PFSK-1 (cell line): ENCODE results near the gene IL18R1.

Source experiments
- FOXP2 ChIP-seq: optimal IDR thresholded peaks from 2 replicates; pipeline ENCODE3; 2011; ENCODE audit warnings: borderline replicate concordance, control low read depth, inconsistent platforms; ENCODE audit not compliant: insufficient read depth; ENCODE audit errors: extremely low read length, extremely low read depth
- POLR2AphosphoS5 ChIP-seq: IDR thresholded peaks from 2 replicates; pipeline ENCODE4 v1.6.1; 2012; ENCODE audit warnings: low read depth, mild to moderate bottlenecking, control low read depth, low read length, moderate library complexity
- SIN3A ChIP-seq: IDR thresholded peaks from 2 replicates; pipeline ENCODE4 v1.6.1; 2012; ENCODE audit warnings: mild to moderate bottlenecking, low read length, moderate library complexity, borderline replicate concordance; ENCODE audit not compliant: insufficient read depth
- TAF1 ChIP-seq: IDR thresholded peaks from 2 replicates; pipeline ENCODE4 v1.6.1; 2012; ENCODE audit warnings: low read length, control low read depth, borderline replicate concordance; ENCODE audit not compliant: insufficient read depth
- TF ChIP-seq, protein P1 (sequence below), 2 experiments: IDR thresholded peaks; 2 replicates each; pipeline versions ENCODE4 v1.6.1 to v1.8.0; 2011 to 2012; ENCODE audit warnings: low read depth in 2 of 2, low read length in 2 of 2, control low read depth in 1 of 2, inconsistent platforms in 1 of 2, mild to moderate bottlenecking in 1 of 2, moderate library complexity in 1 of 2; ENCODE audit not compliant: insufficient read depth in 1 of 2

DNA sequence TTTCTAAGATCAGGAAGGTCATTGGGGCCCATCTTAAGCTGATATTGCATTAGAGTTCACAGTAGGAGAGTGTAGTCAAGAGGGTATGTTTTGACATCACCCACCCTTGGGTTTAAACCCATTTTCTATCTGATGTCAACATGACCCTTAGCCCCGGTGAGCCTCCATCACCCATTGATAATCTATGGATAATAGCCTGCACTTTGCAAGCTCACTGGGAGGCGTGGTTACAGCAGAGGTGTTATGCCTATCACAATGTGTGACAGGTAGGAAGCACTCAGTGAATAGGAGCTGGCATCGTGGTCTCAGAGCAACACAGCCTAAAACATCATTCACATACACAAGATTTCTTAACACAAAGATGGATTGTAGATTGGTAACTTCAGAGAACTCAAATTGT is 88.6 kb downstream of the IL18R1 start:
- TF ChIP-seq POLR2AphosphoS5 (no peak), TAF1 (no peak), SIN3A (no peak), FOXP2 (no peak)
- TF ChIP-seq, protein P1, sequence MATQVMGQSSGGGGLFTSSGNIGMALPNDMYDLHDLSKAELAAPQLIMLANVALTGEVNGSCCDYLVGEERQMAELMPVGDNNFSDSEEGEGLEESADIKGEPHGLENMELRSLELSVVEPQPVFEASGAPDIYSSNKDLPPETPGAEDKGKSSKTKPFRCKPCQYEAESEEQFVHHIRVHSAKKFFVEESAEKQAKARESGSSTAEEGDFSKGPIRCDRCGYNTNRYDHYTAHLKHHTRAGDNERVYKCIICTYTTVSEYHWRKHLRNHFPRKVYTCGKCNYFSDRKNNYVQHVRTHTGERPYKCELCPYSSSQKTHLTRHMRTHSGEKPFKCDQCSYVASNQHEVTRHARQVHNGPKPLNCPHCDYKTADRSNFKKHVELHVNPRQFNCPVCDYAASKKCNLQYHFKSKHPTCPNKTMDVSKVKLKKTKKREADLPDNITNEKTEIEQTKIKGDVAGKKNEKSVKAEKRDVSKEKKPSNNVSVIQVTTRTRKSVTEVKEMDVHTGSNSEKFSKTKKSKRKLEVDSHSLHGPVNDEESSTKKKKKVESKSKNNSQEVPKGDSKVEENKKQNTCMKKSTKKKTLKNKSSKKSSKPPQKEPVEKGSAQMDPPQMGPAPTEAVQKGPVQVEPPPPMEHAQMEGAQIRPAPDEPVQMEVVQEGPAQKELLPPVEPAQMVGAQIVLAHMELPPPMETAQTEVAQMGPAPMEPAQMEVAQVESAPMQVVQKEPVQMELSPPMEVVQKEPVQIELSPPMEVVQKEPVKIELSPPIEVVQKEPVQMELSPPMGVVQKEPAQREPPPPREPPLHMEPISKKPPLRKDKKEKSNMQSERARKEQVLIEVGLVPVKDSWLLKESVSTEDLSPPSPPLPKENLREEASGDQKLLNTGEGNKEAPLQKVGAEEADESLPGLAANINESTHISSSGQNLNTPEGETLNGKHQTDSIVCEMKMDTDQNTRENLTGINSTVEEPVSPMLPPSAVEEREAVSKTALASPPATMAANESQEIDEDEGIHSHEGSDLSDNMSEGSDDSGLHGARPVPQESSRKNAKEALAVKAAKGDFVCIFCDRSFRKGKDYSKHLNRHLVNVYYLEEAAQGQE (IDR thresholded peaks at IDR 0.05; ENCODE audit: insufficient read depth in 1 of 2, low read depth in 2 of 2, low read length in 2 of 2), result no peak
